Heart left ventricle (tissue), 13 donors: ENCODE results near the gene ANKK1.

ENCODE experiments used
- POLR2A ChIP-seq, 2 donors: fragments of 450-650 bp; IDR thresholded peaks; one replicate each; pipeline ENCODE4 v1.6.1; 2017; ENCODE audit warnings: antibody characterized with exemption in 2 of 2, mild to moderate bottlenecking in 2 of 2, moderate library complexity in 2 of 2
- TF ChIP-seq, protein P1 (sequence below), 12 donors: fragments of 200-600 bp; sonication (generic) in 4 of 12; IDR thresholded peaks; one replicate each; pipeline versions ENCODE4 v1.5.0 to v1.8.0; 2018 to 2022; ENCODE audit warnings: antibody characterized with exemption in 12 of 12, mild to moderate bottlenecking in 5 of 12
- donor health status: ischemic (EF 13 %, LVEDD 7.1; RV severe dilation, severe dysfunction).
- donor health status: DM: no; HTN: yes; CAD: no.
- donor health status: DM: no; HTN: no; CAD: no.
- donor health status: ischemic (EF 25% LVEDD 6.9; RV normal size, moderate dysfunction).
- donor health status: ischemic (EF 25% LVEDD 5.7; RV mildly dilated, moderate dysfunction).
- donor health status: ischemic (EF 35%, LVEDD 5.7; RV mildly dilated, moderate dysfunction).
- donor health status: nonischemic (EF 11% LVEDD 7.7; RV severe dilation, severe dysfunction).
- donor health status: DM: yes; HTN: yes; CAD: no.
- donor health status: PGD.
- donor health status: ischemic (EF 29% LVEDD 5.4; RV normal size, mild dysfunction).
- donor health status: nonischemic (EF 23%, LVEDD 6.1; RV moderate dilation, normal function).

DNA sequence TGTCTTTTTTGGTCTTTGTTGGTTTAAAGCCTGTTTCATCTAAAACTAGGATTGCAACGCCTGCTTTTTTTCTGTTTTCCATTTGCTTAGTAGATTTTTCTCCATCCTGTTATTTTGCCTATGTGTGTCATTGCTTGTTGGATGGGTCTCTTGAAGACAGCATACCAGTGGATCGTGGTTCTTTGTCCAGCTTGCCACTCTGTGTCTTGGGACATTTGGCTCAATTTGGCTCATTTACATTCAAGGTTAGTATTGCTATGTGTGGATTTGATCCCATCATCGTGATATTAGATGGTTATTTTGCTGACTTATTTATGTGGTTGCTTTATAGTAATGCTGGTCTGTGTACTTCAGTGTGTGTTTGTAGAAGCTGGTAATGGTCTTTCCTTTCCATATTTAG lies 31.4 kb upstream of the ANKK1 start:
- TF ChIP-seq, protein P1, sequence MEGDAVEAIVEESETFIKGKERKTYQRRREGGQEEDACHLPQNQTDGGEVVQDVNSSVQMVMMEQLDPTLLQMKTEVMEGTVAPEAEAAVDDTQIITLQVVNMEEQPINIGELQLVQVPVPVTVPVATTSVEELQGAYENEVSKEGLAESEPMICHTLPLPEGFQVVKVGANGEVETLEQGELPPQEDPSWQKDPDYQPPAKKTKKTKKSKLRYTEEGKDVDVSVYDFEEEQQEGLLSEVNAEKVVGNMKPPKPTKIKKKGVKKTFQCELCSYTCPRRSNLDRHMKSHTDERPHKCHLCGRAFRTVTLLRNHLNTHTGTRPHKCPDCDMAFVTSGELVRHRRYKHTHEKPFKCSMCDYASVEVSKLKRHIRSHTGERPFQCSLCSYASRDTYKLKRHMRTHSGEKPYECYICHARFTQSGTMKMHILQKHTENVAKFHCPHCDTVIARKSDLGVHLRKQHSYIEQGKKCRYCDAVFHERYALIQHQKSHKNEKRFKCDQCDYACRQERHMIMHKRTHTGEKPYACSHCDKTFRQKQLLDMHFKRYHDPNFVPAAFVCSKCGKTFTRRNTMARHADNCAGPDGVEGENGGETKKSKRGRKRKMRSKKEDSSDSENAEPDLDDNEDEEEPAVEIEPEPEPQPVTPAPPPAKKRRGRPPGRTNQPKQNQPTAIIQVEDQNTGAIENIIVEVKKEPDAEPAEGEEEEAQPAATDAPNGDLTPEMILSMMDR (IDR thresholded peaks at IDR 0.05): no peak
- no peak for TF ChIP-seq POLR2A (IDR thresholded peaks at IDR 0.05)
